CD4-positive, CD25-positive, alpha-beta regulatory T cell (primary cell): ENCODE measurements around the gene CTU1. TPM values are rescaled to one million over a fixed set of nuclear protein-coding genes. Genes with fewer than 3 reads are reported as not detected.

Experiments
- ATAC-seq, 2 donors: fragments of 150-1000 bp; cut with Tn5 transposase; one replicate each; pipeline ENCODE4 v1.10.0; 2021; ENCODE audit warnings: low read depth in 2 of 2, moderate number of reproducible peaks in 2 of 2, moderate library complexity in 1 of 2
- DNase-seq, 3 donors: peaks; one replicate each; pipeline versions ENCODE4 v3.0.0 to v3.0.0-alpha.2; 2012 to 2022; ENCODE audit warnings: mixed read lengths in 1 of 3
- H3K27ac ChIP-seq: one replicate; pipeline ENCODE4 v1.7.0; 2013; ENCODE audit warnings: mild to moderate bottlenecking, low read length; ENCODE audit not compliant: insufficient read depth, poor library complexity, severe bottlenecking
- H3K27me3 ChIP-seq: one replicate; pipeline ENCODE4 v1.7.0; 2013; ENCODE audit warnings: low read length; ENCODE audit not compliant: control insufficient read depth, insufficient read depth
- H3K36me3 ChIP-seq: one replicate; pipeline ENCODE4 v1.7.0; 2013; ENCODE audit warnings: mild to moderate bottlenecking, low read length, moderate library complexity; ENCODE audit not compliant: control insufficient read depth, insufficient read depth
- H3K4me1 ChIP-seq: 2 replicates; pipeline ENCODE4 v1.7.0; 2013; ENCODE audit warnings: mild to moderate bottlenecking, low read length; ENCODE audit not compliant: insufficient read depth, control insufficient read depth, poor library complexity, severe bottlenecking
- H3K4me3 ChIP-seq: one replicate; pipeline ENCODE4 v1.7.0; 2013; ENCODE audit warnings: low read depth, mild to moderate bottlenecking, low read length, moderate library complexity
- H3K9me3 ChIP-seq, 2 experiments: 1 replicate in 1 of 2; 2 replicates in 1 of 2; pipeline ENCODE4 v1.7.0; 2013; ENCODE audit warnings: low read length in 2 of 2, mild to moderate bottlenecking in 1 of 2, moderate library complexity in 1 of 2; ENCODE audit not compliant: control insufficient read depth in 2 of 2
- H3K27ac Mint-ChIP-seq, 3 donors: one replicate each; pipeline ENCODE4 v1.8.0; 2020 to 2022; ENCODE audit warnings: mild to moderate bottlenecking in 3 of 3, mixed read lengths in 3 of 3, moderate library complexity in 2 of 3
- H3K27me3 Mint-ChIP-seq: one replicate; pipeline ENCODE4 v1.8.0; 2022; ENCODE audit warnings: mild to moderate bottlenecking, mixed read lengths
- H3K36me3 Mint-ChIP-seq: one replicate; pipeline ENCODE4 v1.8.0; 2020; ENCODE audit warnings: mixed read lengths
- H3K4me1 Mint-ChIP-seq, 4 donors: one replicate each; pipeline ENCODE4 v1.8.0; 2020 to 2022; ENCODE audit warnings: mixed read lengths in 4 of 4, mild to moderate bottlenecking in 1 of 4
- H3K4me3 Mint-ChIP-seq, 4 donors: one replicate each; pipeline ENCODE4 v1.8.0; 2020 to 2022; ENCODE audit warnings: mild to moderate bottlenecking in 4 of 4, mixed read lengths in 4 of 4, moderate library complexity in 3 of 4
- H3K9me3 Mint-ChIP-seq, 7 donors: one replicate each; pipeline ENCODE4 v1.8.0; 2020 to 2022; ENCODE audit warnings: mixed read lengths in 7 of 7, mild to moderate bottlenecking in 3 of 7, moderate library complexity in 2 of 7
- polyA plus RNA-seq, 4 donors: library from polyadenylated mRNA; unstranded; fragments of 300-500 nt; fragmentation: Illumina TruSeq; gene quantifications; one replicate each; pipeline ENCODE4 v1.2.3, GENCODE V29; 2021
- total RNA-seq: library from RNA; stranded (reverse); gene quantifications from one replicate; pipeline ENCODE4 v1.2.3, GENCODE V29; 2022

The CTU1 gene
- total RNA-seq, result 5.9 TPM
- 1 to 10 TPM; 3.4 to 8.0 (median 4.5) TPM for polyA plus RNA-seq

DNA sequence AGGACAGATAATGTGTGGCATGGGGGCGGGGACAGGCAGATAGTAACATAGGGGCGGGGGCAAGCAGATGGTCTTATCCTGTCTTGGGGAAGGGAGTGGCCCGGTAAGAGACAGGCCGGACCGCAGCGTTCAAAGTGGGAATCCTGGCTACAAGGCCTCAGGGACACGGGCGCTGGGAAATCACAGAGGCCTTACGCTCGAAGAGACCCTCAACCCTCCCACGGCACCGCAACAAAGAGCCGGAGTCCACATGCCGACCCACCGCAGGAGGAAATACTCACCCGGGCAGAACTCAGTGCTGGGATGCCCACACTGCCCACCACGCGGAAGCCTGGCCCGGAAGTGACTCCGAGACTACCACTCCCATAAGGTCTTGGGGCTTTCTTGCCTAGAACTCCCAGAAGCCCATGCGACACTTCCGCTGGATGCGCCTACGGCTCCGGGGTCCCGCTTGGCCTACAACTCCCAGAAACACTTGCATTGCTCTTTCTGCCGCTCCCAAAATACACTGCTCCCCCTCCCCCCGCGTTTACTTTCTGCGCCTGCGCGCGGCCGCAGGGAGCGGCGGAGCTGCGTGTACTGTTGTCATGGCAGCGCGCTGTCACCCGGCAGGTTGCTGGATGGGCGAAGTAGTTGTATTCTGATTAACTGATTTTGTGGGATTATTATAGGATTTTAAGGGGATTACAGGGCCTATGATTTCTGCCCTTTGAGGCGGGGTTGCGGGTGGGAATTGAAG, at the start of gene CTU1:
TSS of gene CTU1 (minus strand) at position 344 of the 739 bp plus-strand sequence. CDS start 3,840 bp downstream, outside the sequence.
- ATAC-seq (peak; percentile 99), DNase-seq (peak; percentile 98 to 100 (median 98))
- peak within 1 kb of the TSS; percentile 45 to 97 (median 92) for H3K27ac Mint-ChIP-seq
- peak within 1 kb of the TSS; percentile 71 for H3K27ac ChIP-seq
- H3K4me3 Mint-ChIP-seq, result peak within 1 kb of the TSS; percentile 89 to 100 (median 95)
- peaks cover 8% of the 10 kb centered on the region for H3K36me3 ChIP-seq
- H3K9me3 ChIP-seq, result no peaks in the 10 kb centered on the region
- H3K4me1 ChIP-seq, result peaks cover 26% of the 10 kb centered on the region
- peaks cover 0 to 48% (median 32%) of the 10 kb centered on the region in 4 donors for H3K4me1 Mint-ChIP-seq
- peaks cover 0 to 2% (median 0%) of the 10 kb centered on the region in 7 donors for H3K9me3 Mint-ChIP-seq
- no peaks in the 10 kb centered on the region for H3K27me3 ChIP-seq
- H3K36me3 Mint-ChIP-seq, result peaks cover 8% of the 10 kb centered on the region
- H3K4me3 ChIP-seq, result peak within 1 kb of the TSS; percentile 89
- H3K27me3 Mint-ChIP-seq, result peaks cover 9% of the 10 kb centered on the region

DNA sequence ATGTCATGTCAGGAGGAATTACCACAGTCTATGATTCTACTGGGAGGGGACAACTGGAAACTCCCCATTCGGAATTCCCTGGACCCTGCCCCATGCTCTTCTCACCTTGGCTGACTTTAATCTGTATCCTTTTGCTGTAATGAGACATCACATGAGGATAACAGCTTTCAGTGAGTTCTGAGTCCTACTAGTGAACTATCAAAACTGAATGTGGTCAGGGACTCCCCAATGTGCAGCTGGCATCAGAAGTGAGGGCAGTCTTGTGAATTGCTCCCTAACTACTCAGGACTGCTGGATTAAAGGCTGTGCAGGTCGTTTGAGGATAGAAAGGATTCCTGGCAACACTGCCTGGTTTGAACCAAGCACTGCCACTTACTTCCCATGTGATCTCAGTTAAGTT, 49.1 kb upstream of the CTU1 start:
- Mint-ChIP-seq H3K4me1 (peaks cover 0 to 9% (median 8%) of the 10 kb centered on the region in 4 donors), H3K27ac (no peak overlapping the region), H3K27me3 (peaks cover 8% of the 10 kb centered on the region), H3K36me3 (no peaks in the 10 kb centered on the region), H3K4me3 (no peak overlapping the region), H3K9me3 (no peaks in the 10 kb centered on the region)
- Histone ChIP-seq H3K27ac (no peak overlapping the region), H3K27me3 (no peaks in the 10 kb centered on the region), H3K4me3 (no peak overlapping the region), H3K9me3 (no peaks in the 10 kb centered on the region), H3K4me1 (peaks cover 5% of the 10 kb centered on the region), H3K36me3 (no peaks in the 10 kb centered on the region)
- no peak for DNase-seq
- ATAC-seq, result no peak

DNA sequence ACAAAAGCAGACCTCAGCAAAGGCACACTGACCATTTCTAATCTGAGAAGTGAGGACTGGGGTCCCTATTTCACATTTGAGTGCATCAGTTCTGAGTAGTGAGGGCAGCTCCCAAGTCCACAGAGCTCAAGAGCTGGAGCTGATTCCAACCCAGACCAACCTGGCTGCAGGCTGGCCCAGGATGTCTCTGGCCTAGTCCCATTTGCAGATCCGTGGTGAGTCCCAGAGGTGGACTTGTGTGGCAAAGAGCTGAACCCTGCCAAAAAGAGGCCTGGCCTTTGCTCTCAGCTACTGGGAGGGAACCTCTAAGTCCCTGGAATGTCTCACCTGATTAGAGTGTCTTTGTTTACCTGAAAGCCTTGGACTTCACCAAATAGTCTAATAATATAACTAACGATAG, 48.5 kb upstream of the CTU1 start:
- H3K36me3 ChIP-seq, result no peaks in the 10 kb centered on the region
- peaks cover 14% of the 10 kb centered on the region for H3K27me3 Mint-ChIP-seq
- H3K4me3 Mint-ChIP-seq, result no peak overlapping the region

DNA sequence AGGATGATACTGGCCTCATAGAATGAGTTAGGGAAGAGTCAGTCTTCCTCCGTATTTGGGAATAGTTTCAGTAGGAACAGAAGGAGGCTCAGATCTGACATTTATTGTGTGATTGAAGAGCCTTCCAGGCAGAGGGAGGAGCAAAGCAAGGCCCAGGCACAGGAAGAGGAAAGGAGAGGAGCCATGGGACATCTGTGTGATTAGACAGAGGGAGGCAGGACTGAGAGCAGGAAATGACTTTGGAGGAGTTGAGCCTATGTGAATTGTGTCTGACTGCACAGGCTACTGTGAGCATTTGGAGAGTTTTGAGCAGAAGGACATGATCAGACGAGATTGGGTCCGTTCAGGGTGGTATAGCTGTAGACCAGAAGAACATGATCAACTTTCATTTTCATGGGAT, 42.4 kb upstream of the CTU1 start:
- Mint-ChIP-seq H3K27me3 (peaks cover 22% of the 10 kb centered on the region), H3K9me3 (peaks cover 0 to 1% (median 0%) of the 10 kb centered on the region in 7 donors), H3K4me1 (peaks cover 0 to 11% (median 3%) of the 10 kb centered on the region in 4 donors), H3K4me3 (no peak overlapping the region), H3K27ac (peak overlapping the region in 2 of 3 donors; percentile 1 to 13), H3K36me3 (peaks cover 7% of the 10 kb centered on the region)
- DNase-seq, result no peak
- no peaks in the 10 kb centered on the region for H3K36me3 ChIP-seq
- H3K27ac ChIP-seq, result no peak overlapping the region
- H3K4me1 ChIP-seq, result no peaks in the 10 kb centered on the region
- H3K4me3 ChIP-seq, result no peak overlapping the region
- H3K27me3 ChIP-seq, result peaks cover 9% of the 10 kb centered on the region
- ATAC-seq, result no peak
- no peaks in the 10 kb centered on the region for H3K9me3 ChIP-seq

More for the DNA sequence above, 48.5 kb upstream of the CTU1 start:
- Histone ChIP-seq H3K9me3 (no peaks in the 10 kb centered on the region), H3K27me3 (peaks cover 4% of the 10 kb centered on the region), H3K27ac (no peak overlapping the region), H3K4me3 (no peak overlapping the region), H3K4me1 (peaks cover 5% of the 10 kb centered on the region)
- DNase-seq (no peak), ATAC-seq (no peak)
- no peaks in the 10 kb centered on the region for H3K9me3 Mint-ChIP-seq
- no peaks in the 10 kb centered on the region for H3K36me3 Mint-ChIP-seq
- H3K4me1 Mint-ChIP-seq, result peaks cover 0 to 9% (median 8%) of the 10 kb centered on the region in 4 donors
- peak overlapping the region in 1 of 3 donors; percentile 19 for H3K27ac Mint-ChIP-seq

DNA sequence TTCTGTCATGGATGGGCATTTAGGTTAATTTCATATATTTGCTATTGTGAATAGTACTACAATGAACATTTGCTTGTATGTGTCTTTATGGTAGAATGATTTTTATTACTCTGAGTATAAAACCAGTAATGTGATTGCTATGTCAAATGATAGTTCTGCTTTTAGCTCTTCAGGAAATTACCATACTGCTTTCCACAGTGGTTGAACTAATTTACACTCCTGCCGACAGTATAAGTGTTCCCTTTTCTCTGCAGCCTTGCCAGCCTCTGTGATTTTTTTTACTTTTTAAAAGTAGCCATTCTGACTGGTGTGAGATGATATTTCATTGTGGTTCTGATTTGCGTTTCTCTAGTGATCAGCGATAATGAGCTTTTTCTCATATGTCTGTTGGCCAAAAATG, 40.4 kb upstream of the CTU1 start:
- peaks cover 22% of the 10 kb centered on the region for H3K27me3 Mint-ChIP-seq
- peaks cover 9% of the 10 kb centered on the region for H3K27me3 ChIP-seq
- H3K27ac ChIP-seq, result no peak overlapping the region
- H3K9me3 ChIP-seq, result no peaks in the 10 kb centered on the region
- no peaks in the 10 kb centered on the region for H3K36me3 ChIP-seq
- peaks cover 7% of the 10 kb centered on the region for H3K36me3 Mint-ChIP-seq
- no peaks in the 10 kb centered on the region for H3K4me1 ChIP-seq
- H3K27ac Mint-ChIP-seq, result peak overlapping the region in 2 of 3 donors; percentile 0 to 4
- no peak for DNase-seq
- H3K4me3 Mint-ChIP-seq, result no peak overlapping the region
- peaks cover 0 to 11% (median 3%) of the 10 kb centered on the region in 4 donors for H3K4me1 Mint-ChIP-seq
- peaks cover 0 to 1% (median 0%) of the 10 kb centered on the region in 7 donors for H3K9me3 Mint-ChIP-seq
- no peak overlapping the region for H3K4me3 ChIP-seq
- ATAC-seq, result no peak

DNA sequence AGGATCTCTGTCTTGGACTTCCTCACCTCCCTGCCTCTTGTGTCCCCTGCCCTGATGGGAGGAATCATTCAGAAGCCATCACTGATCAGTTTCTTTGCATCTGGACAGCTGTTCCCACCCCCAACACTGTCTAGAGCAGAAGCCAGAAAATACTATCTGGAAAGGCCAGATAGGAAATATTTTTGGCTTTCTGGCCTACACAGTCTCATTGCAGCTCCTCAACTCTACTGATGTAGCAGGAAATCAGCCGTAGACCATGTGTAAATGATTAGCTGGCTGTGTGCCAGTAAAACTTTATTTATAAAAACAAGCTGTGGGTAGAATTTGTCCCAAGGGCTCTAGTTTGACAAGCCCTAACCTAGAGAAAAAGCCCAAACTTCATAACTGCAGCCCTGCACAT, 39.5 kb upstream of the CTU1 start:
- H3K27ac Mint-ChIP-seq, result no peak overlapping the region
- peaks cover 7% of the 10 kb centered on the region for H3K36me3 Mint-ChIP-seq
- Histone ChIP-seq H3K4me3 (no peak overlapping the region), H3K4me1 (no peaks in the 10 kb centered on the region), H3K27me3 (peaks cover 9% of the 10 kb centered on the region), H3K9me3 (no peaks in the 10 kb centered on the region), H3K27ac (no peak overlapping the region), H3K36me3 (no peaks in the 10 kb centered on the region)
- DNase-seq, result no peak
- peaks cover 22% of the 10 kb centered on the region for H3K27me3 Mint-ChIP-seq
- peaks cover 0 to 11% (median 3%) of the 10 kb centered on the region in 4 donors for H3K4me1 Mint-ChIP-seq
- H3K4me3 Mint-ChIP-seq, result no peak overlapping the region
- peaks cover 0 to 1% (median 0%) of the 10 kb centered on the region in 7 donors for H3K9me3 Mint-ChIP-seq
- no peak for ATAC-seq

DNA sequence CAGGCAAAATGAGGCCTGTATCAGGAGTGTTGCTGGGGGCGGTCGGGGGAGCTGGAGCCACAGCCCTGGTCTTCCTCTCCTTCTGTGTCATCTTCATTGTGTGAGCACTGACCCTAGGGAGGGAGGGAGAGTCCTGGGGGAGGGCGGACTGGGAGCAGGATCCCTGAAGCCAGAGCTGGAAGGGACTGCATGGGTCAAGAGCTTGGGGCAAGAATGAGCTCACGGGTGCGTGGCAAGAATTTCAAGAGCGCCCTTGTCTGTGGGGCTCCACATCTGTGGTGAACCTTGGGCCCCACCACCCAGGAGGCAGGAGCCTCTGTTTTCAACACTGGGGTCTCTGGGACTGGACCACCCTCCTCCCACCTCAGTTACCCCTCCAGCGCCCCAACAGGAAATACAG, 38.5 kb upstream of the CTU1 start:
- H3K4me1 ChIP-seq, result no peaks in the 10 kb centered on the region
- H3K4me3 Mint-ChIP-seq, result no peak overlapping the region
- H3K9me3 ChIP-seq, result no peaks in the 10 kb centered on the region
- no peak for ATAC-seq
- peaks cover 6% of the 10 kb centered on the region for H3K27me3 ChIP-seq
- no peak overlapping the region for H3K4me3 ChIP-seq
- H3K36me3 Mint-ChIP-seq, result peaks cover 7% of the 10 kb centered on the region
- DNase-seq, result no peak
- peaks cover 13% of the 10 kb centered on the region for H3K27me3 Mint-ChIP-seq
- H3K9me3 Mint-ChIP-seq, result peaks cover 0 to 1% (median 0%) of the 10 kb centered on the region in 7 donors
- H3K36me3 ChIP-seq, result no peaks in the 10 kb centered on the region
- peaks cover 0 to 11% (median 3%) of the 10 kb centered on the region in 4 donors for H3K4me1 Mint-ChIP-seq
- peak overlapping the region in 1 of 3 donors; percentile 36 for H3K27ac Mint-ChIP-seq
- H3K27ac ChIP-seq, result no peak overlapping the region
